H9 (cell line): Measurements from ENCODE around the gene ANKRD16. TPM values are rescaled to one million over a fixed set of nuclear protein-coding genes. Genes with fewer than 3 reads are reported as not detected.
"Not testable (repeated sequence)": the region's sequence is repeated elsewhere in the genome, so short reads cannot be mapped to it uniquely, and the experiment has no call there.

Source experiments
- DNase-seq: peaks from one replicate; pipeline ENCODE4 v3.0.0-alpha.2; 2017
- H2AFZ ChIP-seq: one replicate; pipeline ENCODE4 v1.6.1; 2013; ENCODE audit warnings: mild to moderate bottlenecking, low read length, control low read depth, moderate library complexity
- H2AK5ac ChIP-seq: 2 replicates; pipeline ENCODE4 v1.6.1; 2013; ENCODE audit warnings: low read length, control low read depth, mixed read lengths; ENCODE audit not compliant: insufficient read length
- H2BK120ac ChIP-seq: one replicate; pipeline ENCODE4 v1.6.1; 2013; ENCODE audit warnings: low read depth, mild to moderate bottlenecking, low read length, control low read depth, inconsistent platforms; ENCODE audit not compliant: poor library complexity, severe bottlenecking
- H2BK12ac ChIP-seq: 2 replicates; pipeline ENCODE4 v1.6.1; 2013; ENCODE audit warnings: low read length, control low read depth, mixed read lengths, low read depth; ENCODE audit not compliant: insufficient read length
- H2BK15ac ChIP-seq: 2 replicates; pipeline ENCODE4 v1.6.1; 2013; ENCODE audit warnings: low read depth, low read length, control low read depth
- H2BK20ac ChIP-seq: one replicate; pipeline ENCODE4 v1.6.1; 2013; ENCODE audit warnings: low read depth, mild to moderate bottlenecking, low read length, control low read depth, inconsistent platforms; ENCODE audit not compliant: poor library complexity, severe bottlenecking
- H2BK5ac ChIP-seq: 2 replicates; pipeline ENCODE4 v1.6.1; 2013; ENCODE audit warnings: low read length, control low read depth, mixed read lengths; ENCODE audit not compliant: insufficient read length
- H3K14ac ChIP-seq: 2 replicates; pipeline ENCODE4 v1.6.1; 2013; ENCODE audit warnings: low read length, control low read depth; ENCODE audit not compliant: insufficient read depth
- H3K18ac ChIP-seq: 2 replicates; pipeline ENCODE4 v1.6.1; 2013; ENCODE audit warnings: low read depth, mild to moderate bottlenecking, mixed read lengths, low read length, control low read depth; ENCODE audit not compliant: insufficient read length
- H3K23ac ChIP-seq: 2 replicates; pipeline ENCODE4 v1.6.1; 2013; ENCODE audit warnings: low read length, control low read depth, mixed read lengths, low read depth; ENCODE audit not compliant: insufficient read length
- H3K23me2 ChIP-seq: 2 replicates; pipeline ENCODE4 v1.6.1; 2013; ENCODE audit warnings: low read depth, mild to moderate bottlenecking, mixed read lengths, low read length, control low read depth; ENCODE audit not compliant: insufficient read length, poor library complexity, severe bottlenecking
- H3K27ac ChIP-seq: 2 replicates; pipeline ENCODE4 v1.5.1; 2013; ENCODE audit warnings: low read length, control low read depth, mixed read lengths, low read depth; ENCODE audit not compliant: insufficient read length
- H3K27me3 ChIP-seq: 2 replicates; pipeline ENCODE4 v1.6.1; 2013; ENCODE audit warnings: low read length, control low read depth, inconsistent platforms; ENCODE audit not compliant: insufficient read depth
- H3K4ac ChIP-seq: 2 replicates; pipeline ENCODE4 v1.6.1; 2013; ENCODE audit warnings: low read depth, mild to moderate bottlenecking, control low read depth, inconsistent platforms, low read length, moderate library complexity
- H3K4me1 ChIP-seq: 2 replicates; pipeline ENCODE4 v1.6.1; 2013; ENCODE audit warnings: low read length, control low read depth, inconsistent platforms; ENCODE audit not compliant: insufficient read depth
- H3K4me2 ChIP-seq: 2 replicates; pipeline ENCODE4 v1.6.1; 2013; ENCODE audit warnings: low read length, control low read depth, mixed read lengths; ENCODE audit not compliant: insufficient read length, insufficient read depth
- H3K56ac ChIP-seq: 2 replicates; pipeline ENCODE4 v1.6.1; 2013; ENCODE audit warnings: low read depth, mild to moderate bottlenecking, mixed read lengths, low read length, control low read depth; ENCODE audit not compliant: insufficient read length
- H3K79me1 ChIP-seq: 2 replicates; pipeline ENCODE4 v1.6.1; 2013; ENCODE audit warnings: low read depth, mild to moderate bottlenecking, moderate library complexity, low read length, control low read depth, inconsistent platforms; ENCODE audit not compliant: insufficient read depth, poor library complexity, severe bottlenecking
- H3K79me2 ChIP-seq: 2 replicates; pipeline ENCODE4 v1.6.1; 2013; ENCODE audit warnings: low read length, control low read depth, inconsistent platforms; ENCODE audit not compliant: insufficient read depth
- H3K9ac ChIP-seq: 2 replicates; pipeline ENCODE4 v1.6.1; 2013; ENCODE audit warnings: low read length, control low read depth, mixed read lengths; ENCODE audit not compliant: insufficient read length; ENCODE audit errors: extremely low read depth
- H3K9me3 ChIP-seq: one replicate; pipeline ENCODE4 v1.6.1; 2013; ENCODE audit warnings: low read depth, low read length, inconsistent platforms; ENCODE audit not compliant: control insufficient read depth
- H3T11ph ChIP-seq: one replicate; pipeline ENCODE4 v1.6.1; 2013; ENCODE audit warnings: mild to moderate bottlenecking, low read length, control low read depth, inconsistent platforms
- H4K20me1 ChIP-seq: one replicate; pipeline ENCODE4 v1.6.1; 2013; ENCODE audit not compliant: control insufficient read depth, insufficient read length, insufficient read depth
- H4K5ac ChIP-seq: 2 replicates; pipeline ENCODE4 v1.6.1; 2013; ENCODE audit warnings: low read depth, mild to moderate bottlenecking, mixed read lengths, low read length, control low read depth; ENCODE audit not compliant: insufficient read length
- H4K8ac ChIP-seq: replicated peaks from 2 replicates; pipeline ENCODE4 v1.6.1; 2013; ENCODE audit warnings: low read length, control low read depth, mixed read lengths, low read depth; ENCODE audit not compliant: insufficient read length
- H4K91ac ChIP-seq: 2 replicates; pipeline ENCODE4 v1.6.1; 2013; ENCODE audit warnings: low read depth, mild to moderate bottlenecking, moderate library complexity, mixed read lengths, low read length, control low read depth; ENCODE audit not compliant: insufficient read length
- H3K27ac Mint-ChIP-seq, 3 experiments: 2 replicates in 2 of 3; 3 replicates in 1 of 3; pipeline ENCODE4 v1.8.0; 2020 to 2021; ENCODE audit warnings: mixed read lengths in 3 of 3, mild to moderate bottlenecking in 1 of 3, moderate library complexity in 1 of 3
- H3K27me3 Mint-ChIP-seq: 2 replicates; pipeline ENCODE4 v1.8.0; 2021; ENCODE audit warnings: low read depth, mild to moderate bottlenecking, moderate library complexity, mixed read lengths
- H3K36me3 Mint-ChIP-seq, 3 experiments: 2 replicates in 2 of 3; 3 replicates in 1 of 3; pipeline ENCODE4 v1.8.0; 2020 to 2021; ENCODE audit warnings: low read depth in 3 of 3, mixed read lengths in 3 of 3; ENCODE audit not compliant: insufficient read depth in 1 of 3
- H3K4me1 Mint-ChIP-seq, 2 experiments: 2 replicates each; pipeline ENCODE4 v1.8.0; 2020; ENCODE audit warnings: mixed read lengths in 2 of 2
- H3K4me3 Mint-ChIP-seq, 2 experiments: 2 replicates in 1 of 2; 3 replicates in 1 of 2; pipeline ENCODE4 v1.8.0; 2020 to 2021; ENCODE audit warnings: mild to moderate bottlenecking in 2 of 2, mixed read lengths in 2 of 2, moderate library complexity in 1 of 2
- H3K9me3 Mint-ChIP-seq, 2 experiments: 2 replicates in 1 of 2; 3 replicates in 1 of 2; pipeline ENCODE4 v1.8.0; 2020; ENCODE audit warnings: mild to moderate bottlenecking in 2 of 2, mixed read lengths in 2 of 2, moderate library complexity in 1 of 2
- WGBS: extraction: QIAGEN DNeasy Blood & Tissue Kit; methylation state at CpG from one replicate; pipeline ENCODE4 v1.1.7; 2013; ENCODE audit warnings: missing lambda C conversion rate, low lambda C conversion rate, mixed read lengths; ENCODE audit not compliant: insufficient read length; ENCODE audit errors: extremely low coverage; 5-methylcytosine and 5-hydroxymethylcytosine counted together
- total RNA-seq: library from RNA; stranded (reverse); gene quantifications from 2 replicates; pipeline ENCODE4 v1.2.1, GENCODE V29; 2021
- TF ChIP-seq, protein P1 (sequence below): fragments of 200-600 bp; sonication (generic); conservative IDR thresholded peaks from 3 replicates; pipeline ENCODE4 v1.8.0; 2021; ENCODE audit warnings: antibody characterized with exemption, mild to moderate bottlenecking

The ANKRD16 gene
- total RNA-seq, 1 experiment from 2014 or later = 11.4 TPM

DNA sequence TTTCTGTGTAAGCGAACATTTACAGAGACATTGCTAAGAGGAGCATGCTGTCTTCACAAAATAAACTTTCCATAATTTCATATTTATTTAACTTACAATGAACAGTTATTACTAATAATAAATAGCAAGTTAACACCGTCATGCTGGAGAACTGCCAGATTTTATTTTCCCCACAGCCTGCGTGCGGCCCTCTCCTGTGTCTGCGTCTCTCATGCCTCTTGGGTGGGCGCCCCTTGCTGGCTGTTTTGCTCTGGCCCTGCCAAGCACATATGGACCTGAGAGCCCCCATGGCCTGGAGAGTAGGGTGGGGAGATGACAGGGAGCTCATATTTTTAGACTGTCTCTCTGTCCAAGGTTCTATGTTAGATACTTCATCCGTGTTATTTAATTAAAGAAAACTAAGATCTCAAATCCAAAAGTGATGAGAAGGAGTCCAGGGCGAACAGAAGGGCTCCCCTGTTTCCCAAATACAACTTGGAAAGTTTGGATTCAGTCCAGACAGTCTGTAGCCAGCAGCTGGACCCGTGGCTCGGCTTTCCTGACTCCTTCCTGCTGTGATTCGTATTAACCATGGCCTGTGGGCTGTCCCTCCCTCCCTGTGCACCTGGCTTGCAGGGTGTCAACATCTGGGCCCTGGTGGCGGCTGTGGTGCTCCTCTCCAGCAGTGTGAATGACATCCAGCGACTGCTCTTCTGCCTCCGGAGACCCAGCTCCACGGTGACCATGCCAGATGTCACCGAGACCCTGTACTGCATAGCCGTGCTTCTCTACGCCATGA lies 20.8 kb upstream of the ANKRD16 start:
- Histone ChIP-seq H2BK120ac (no peak overlapping the region), H3K56ac (no peak overlapping the region), H3K4me1 (no peaks in the 10 kb centered on the region), H3K79me2 (no peaks in the 10 kb centered on the region), H3K27ac (no peak overlapping the region), H3T11ph (no peak overlapping the region), H3K4ac (no peak overlapping the region), H4K8ac (no peak overlapping the region), H4K20me1 (no peaks in the 10 kb centered on the region), H2AFZ (no peak overlapping the region), H2BK12ac (no peak overlapping the region), H3K14ac (no peak overlapping the region), H3K23me2 (no peaks in the 10 kb centered on the region), H4K5ac (no peak overlapping the region), H3K23ac (no peak overlapping the region), H4K91ac (no peak overlapping the region), H3K9ac (no peak overlapping the region), H2AK5ac (no peak overlapping the region), H2BK20ac (no peak overlapping the region), H3K27me3 (no peaks in the 10 kb centered on the region), H2BK5ac (no peak overlapping the region), H2BK15ac (no peak overlapping the region), H3K18ac (no peak overlapping the region), H3K9me3 (no peaks in the 10 kb centered on the region), H3K79me1 (no peaks in the 10 kb centered on the region), H3K4me2 (no peak overlapping the region)
- WGBS = no CpG with 5 or more reads among the region's 18 CpGs
- TF ChIP-seq, protein P1, sequence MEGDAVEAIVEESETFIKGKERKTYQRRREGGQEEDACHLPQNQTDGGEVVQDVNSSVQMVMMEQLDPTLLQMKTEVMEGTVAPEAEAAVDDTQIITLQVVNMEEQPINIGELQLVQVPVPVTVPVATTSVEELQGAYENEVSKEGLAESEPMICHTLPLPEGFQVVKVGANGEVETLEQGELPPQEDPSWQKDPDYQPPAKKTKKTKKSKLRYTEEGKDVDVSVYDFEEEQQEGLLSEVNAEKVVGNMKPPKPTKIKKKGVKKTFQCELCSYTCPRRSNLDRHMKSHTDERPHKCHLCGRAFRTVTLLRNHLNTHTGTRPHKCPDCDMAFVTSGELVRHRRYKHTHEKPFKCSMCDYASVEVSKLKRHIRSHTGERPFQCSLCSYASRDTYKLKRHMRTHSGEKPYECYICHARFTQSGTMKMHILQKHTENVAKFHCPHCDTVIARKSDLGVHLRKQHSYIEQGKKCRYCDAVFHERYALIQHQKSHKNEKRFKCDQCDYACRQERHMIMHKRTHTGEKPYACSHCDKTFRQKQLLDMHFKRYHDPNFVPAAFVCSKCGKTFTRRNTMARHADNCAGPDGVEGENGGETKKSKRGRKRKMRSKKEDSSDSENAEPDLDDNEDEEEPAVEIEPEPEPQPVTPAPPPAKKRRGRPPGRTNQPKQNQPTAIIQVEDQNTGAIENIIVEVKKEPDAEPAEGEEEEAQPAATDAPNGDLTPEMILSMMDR = no peak
- Mint-ChIP-seq H3K36me3 (peaks cover 46 to 84% (median 80%) of the 10 kb centered on the region in 3 experiments), H3K4me3 (no peak overlapping the region), H3K27ac (no peak overlapping the region), H3K4me1 (no peaks in the 10 kb centered on the region), H3K9me3 (no peaks in the 10 kb centered on the region), H3K27me3 (no peaks in the 10 kb centered on the region)
- no peak for DNase-seq

DNA sequence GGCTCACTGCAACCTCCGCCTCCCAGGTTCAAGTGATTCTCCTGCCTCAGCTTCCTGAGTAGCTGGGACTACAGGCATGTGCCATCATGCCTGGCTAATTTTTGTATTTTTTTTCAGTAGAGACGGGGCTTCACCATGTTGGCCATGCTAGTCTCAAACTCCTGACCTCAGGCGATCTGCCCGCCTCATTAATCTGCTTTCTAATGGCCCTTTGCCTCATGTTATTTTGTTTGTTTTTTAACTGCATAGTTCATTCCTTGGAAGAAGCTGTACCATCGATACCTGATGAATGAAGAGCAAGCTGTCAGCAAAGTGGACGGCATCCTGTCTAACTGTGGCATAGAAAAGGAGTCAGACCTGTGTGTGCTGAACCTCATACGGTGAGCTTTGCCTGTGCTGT lies 19.0 kb upstream of the ANKRD16 start:
- not testable (repeated sequence) for H3K4me1 Mint-ChIP-seq, H3K27ac ChIP-seq, H3K9me3 Mint-ChIP-seq, H2AFZ ChIP-seq, H3K9me3 ChIP-seq, H3K79me1 ChIP-seq, H3K4me1 ChIP-seq, H3K23me2 ChIP-seq, H3K4ac ChIP-seq, H4K20me1 ChIP-seq, H2BK5ac ChIP-seq, H2AK5ac ChIP-seq, H4K8ac ChIP-seq, H3K14ac ChIP-seq, H2BK12ac ChIP-seq, H3K79me2 ChIP-seq, DNase-seq, H3T11ph ChIP-seq, H3K4me2 ChIP-seq, H3K18ac ChIP-seq, H3K56ac ChIP-seq, H3K4me3 Mint-ChIP-seq, H3K27me3 ChIP-seq, H2BK120ac ChIP-seq, H3K27me3 Mint-ChIP-seq, H4K5ac ChIP-seq, H2BK15ac ChIP-seq, H3K23ac ChIP-seq, H2BK20ac ChIP-seq, H3K9ac ChIP-seq, H4K91ac ChIP-seq
- H3K27ac Mint-ChIP-seq = peak overlapping the region in 2 of 3 experiments; percentile 8 to 30; a peak in 3 of 7 replicates
- no CpG with 5 or more reads among the region's 7 CpGs for WGBS
- H3K36me3 Mint-ChIP-seq = peaks cover 34 to 73% (median 65%) of the 10 kb centered on the region in 3 experiments; a peak in 6 of 7 replicates
